ENCODE measurements around the gene BTNL2. TPM values are rescaled to one million over a fixed set of nuclear protein-coding genes. Genes with fewer than 3 reads are reported as not detected.

BTNL2 gene
- total RNA-seq, 1 donor from 2014 or later = not detected

- Mint-ChIP-seq H3K27me3 (ENCODE audit: insufficient read depth, low read depth) (peaks cover 8% of the 10 kb centered on the region), H3K36me3 (no peaks in the 10 kb centered on the region)
Observed at GRCh38 chr6:32416036-32416435, 9.1 kb upstream of the BTNL2 start.

GRCh38 chr6:32415521-32416019, 8.6 kb upstream of the BTNL2 start:
- no peak overlapping the region for H3K27ac Mint-ChIP-seq
- Histone ChIP-seq H3K9me3 (ENCODE audit: low read depth) (no peaks in the 10 kb centered on the region), H3K79me2 (ENCODE audit: low read depth) (no peaks in the 10 kb centered on the region), H3F3A (ENCODE audit: low read depth) (no peaks in the 10 kb centered on the region), H3K27ac (no peak overlapping the region), H3K4me1 (no peaks in the 10 kb centered on the region), H3K4me2 (peak overlapping the region; percentile 17), H3K4me3 (no peak overlapping the region), H3K36me3 (no peaks in the 10 kb centered on the region), H2AFZ (replicated peaks) (peak overlapping the region; percentile 52), H3K27me3 (peaks cover 31% of the 10 kb centered on the region), H4K20me1 (ENCODE audit: low read depth) (no peaks in the 10 kb centered on the region), H3K9ac (no peak overlapping the region)
- H3K4me1 Mint-ChIP-seq = peaks cover 6% of the 10 kb centered on the region
- peak overlapping the region; percentile 20 for H3K4me3 Mint-ChIP-seq
- H3K36me3 Mint-ChIP-seq = no peaks in the 10 kb centered on the region
- peaks cover 10% of the 10 kb centered on the region for H3K27me3 Mint-ChIP-seq (ENCODE audit: insufficient read depth, low read depth)
- DNase-seq (ENCODE audit: low spot score) = peak; percentile 86
- TF ChIP-seq CTCF (IDR thresholded peaks at IDR 0.05) = peak; percentile 96
- TF ChIP-seq EZH2 (IDR thresholded peaks at IDR 0.05) = no peak
- no peak for TF ChIP-seq EZH2phosphoT487 (IDR thresholded peaks at IDR 0.05)
- H3K9me3 Mint-ChIP-seq = no peaks in the 10 kb centered on the region

More at GRCh38 chr6:32416036-32416435, 9.1 kb upstream of the BTNL2 start:
- no peak for DNase-seq (ENCODE audit: low spot score)
- Mint-ChIP-seq H3K4me3 (no peak overlapping the region), H3K9me3 (no peaks in the 10 kb centered on the region), H3K4me1 (peaks cover 6% of the 10 kb centered on the region), H3K27ac (no peak overlapping the region)
- no peaks in the 10 kb centered on the region for H3K79me2 ChIP-seq (ENCODE audit: low read depth)
- peaks cover 31% of the 10 kb centered on the region for H3K27me3 ChIP-seq
- H3K9ac ChIP-seq = no peak overlapping the region
- H4K20me1 ChIP-seq (ENCODE audit: low read depth) = no peaks in the 10 kb centered on the region
- H3K4me1 ChIP-seq = no peaks in the 10 kb centered on the region
- H3K36me3 ChIP-seq = no peaks in the 10 kb centered on the region
- H3K27ac ChIP-seq = no peak overlapping the region
- H3K4me2 ChIP-seq = peak overlapping the region; percentile 17
- H2AFZ ChIP-seq (replicated peaks) = peak overlapping the region; percentile 52
- H3K9me3 ChIP-seq (ENCODE audit: low read depth) = no peaks in the 10 kb centered on the region
- no peaks in the 10 kb centered on the region for H3F3A ChIP-seq (ENCODE audit: low read depth)
- no peak for TF ChIP-seq EZH2phosphoT487 (IDR thresholded peaks at IDR 0.05)
- TF ChIP-seq EZH2 (IDR thresholded peaks at IDR 0.05) = no peak
- no peak for TF ChIP-seq CTCF (IDR thresholded peaks at IDR 0.05)
- H3K4me3 ChIP-seq = no peak overlapping the region

GRCh38 chr6:32413427-32414047, 6.6 kb upstream of the BTNL2 start:
- peaks cover 10% of the 10 kb centered on the region for H3K27me3 Mint-ChIP-seq (ENCODE audit: insufficient read depth, low read depth)
- H3K9ac ChIP-seq = no peak overlapping the region
- no peak overlapping the region for H3K4me3 Mint-ChIP-seq
- H3K36me3 ChIP-seq = no peaks in the 10 kb centered on the region
- peaks cover 31% of the 10 kb centered on the region for H3K27me3 ChIP-seq
- H3K79me2 ChIP-seq (ENCODE audit: low read depth) = no peaks in the 10 kb centered on the region
- TF ChIP-seq CTCF (IDR thresholded peaks at IDR 0.05) (peak; percentile 92), EZH2phosphoT487 (IDR thresholded peaks at IDR 0.05) (no peak)
- no peaks in the 10 kb centered on the region for H3K4me1 ChIP-seq
- no peak overlapping the region for H2AFZ ChIP-seq (replicated peaks)
- no peak overlapping the region for H3K27ac ChIP-seq
- DNase-seq (ENCODE audit: low spot score) = peak; percentile 83
- H3K9me3 Mint-ChIP-seq = no peaks in the 10 kb centered on the region
- no peak overlapping the region for H3K4me2 ChIP-seq
- H3K36me3 Mint-ChIP-seq = no peaks in the 10 kb centered on the region
- no peaks in the 10 kb centered on the region for H4K20me1 ChIP-seq (ENCODE audit: low read depth)
- H3K27ac Mint-ChIP-seq = no peak overlapping the region
- no peaks in the 10 kb centered on the region for H3F3A ChIP-seq (ENCODE audit: low read depth)
- no peak overlapping the region for H3K4me3 ChIP-seq
- H3K4me1 Mint-ChIP-seq = peaks cover 6% of the 10 kb centered on the region
- H3K9me3 ChIP-seq (ENCODE audit: low read depth) = no peaks in the 10 kb centered on the region

Data from neural progenitor cell (in vitro differentiated cells).